Lung (tissue), 12 donors: ENCODE results near the gene MDK. TPM values are rescaled to one million over a fixed set of nuclear protein-coding genes. Genes with fewer than 3 reads are reported as not detected.

Experiments used
- ATAC-seq: fragments of 200-7000 bp; cut with Tn5 transposase; one replicate; pipeline ENCODE4 v1.9.1; 2020; ENCODE audit warnings: moderate number of reproducible peaks; ENCODE audit not compliant: insufficient read depth, low FRiP score
- DNase-seq, 3 donors: peaks; one replicate each; pipeline ENCODE4 v3.0.0-alpha.2; 2013 to 2017
- H3K27ac ChIP-seq, 2 donors: one replicate each; pipeline ENCODE4 v1.5.1; 2013; ENCODE audit warnings: mild to moderate bottlenecking in 2 of 2, moderate library complexity in 2 of 2, control low read depth in 1 of 2, inconsistent platforms in 1 of 2, low read depth in 1 of 2, low read length in 1 of 2
- H3K27me3 ChIP-seq, 3 donors: one replicate each; pipeline ENCODE4 v1.5.1; 2013; ENCODE audit warnings: low read length in 2 of 3; ENCODE audit not compliant: control insufficient read depth in 3 of 3, insufficient read depth in 3 of 3
- H3K36me3 ChIP-seq, 4 donors: one replicate each; pipeline ENCODE4 v1.5.1; 2013; ENCODE audit warnings: low read length in 4 of 4, mild to moderate bottlenecking in 1 of 4, moderate library complexity in 1 of 4; ENCODE audit not compliant: control insufficient read depth in 4 of 4, insufficient read depth in 4 of 4
- H3K4me1 ChIP-seq, 5 donors: one replicate each; pipeline ENCODE4 v1.5.1; 2013; ENCODE audit warnings: low read length in 5 of 5, mild to moderate bottlenecking in 2 of 5, moderate library complexity in 1 of 5; ENCODE audit not compliant: control insufficient read depth in 5 of 5, insufficient read depth in 5 of 5
- H3K4me3 ChIP-seq: one replicate; pipeline ENCODE4 v1.5.1; 2013; ENCODE audit warnings: mild to moderate bottlenecking, control low read depth, moderate library complexity
- H3K9ac ChIP-seq, 2 donors: one replicate each; pipeline ENCODE4 v1.5.1; 2013; ENCODE audit warnings: low read length in 2 of 2, control low read depth in 1 of 2; ENCODE audit not compliant: insufficient read depth in 1 of 2
- H3K9me3 ChIP-seq, 4 donors: one replicate each; pipeline ENCODE4 v1.5.1; 2013; ENCODE audit warnings: low read length in 3 of 4, mild to moderate bottlenecking in 1 of 4, moderate library complexity in 1 of 4; ENCODE audit not compliant: control insufficient read depth in 4 of 4, insufficient read depth in 3 of 4
- CTCF ChIP-seq: IDR thresholded peaks from 2 replicates; pipeline ENCODE4 v1.5.1; 2012; ENCODE audit warnings: mild to moderate bottlenecking; ENCODE audit errors: control extremely low read depth, extremely low read depth
- WGBS, 2 donors: extraction: QIAGEN DNeasy Blood & Tissue Kit; methylation state at CpG; one replicate each; pipeline ENCODE4 v1.1.7; 2013; 5-methylcytosine and 5-hydroxymethylcytosine counted together
- polyA plus RNA-seq, 2 donors: library from polyadenylated mRNA; stranded (reverse); fragments of 200-250 nt; gene quantifications; one replicate each; pipeline ENCODE4 v1.2.1, GENCODE V29; 2013
- total RNA-seq, 2 donors: library from RNA; depleted of rRNA in 1 of 2; stranded (reverse); fragments of >200 nt in 1 of 2; gene quantifications; one replicate each; pipeline ENCODE4 v1.2.1, GENCODE V29; 2014 to 2021
- donor health status: control.
- donor health status: control.
- donor health status: Bipolar disorder and iron deficiency.
- donor health status: healthy.
- donor health status: DM: yes; HTN: yes; CAD: no.

The MDK gene
- total and polyA plus RNA-seq, 4 donors: 26.9 to 134 (median 41.5) TPM

- Histone ChIP-seq H3K27ac (no peak overlapping the region), H3K36me3 (peaks cover 0 to 4% (median 0%) of the 10 kb centered on the region in 4 donors), H3K27me3 (peaks cover 0 to 32% (median 31%) of the 10 kb centered on the region in 3 donors), H3K4me3 (no peak overlapping the region), H3K4me1 (peaks cover 0 to 28% (median 9%) of the 10 kb centered on the region in 5 donors), H3K9me3 (no peaks in the 10 kb centered on the region), H3K9ac (no peak overlapping the region)
- WGBS, 2 donors: 10 to 13% methylated on average over 21 of the region's 21 CpGs
- ATAC-seq: no peak
- TF ChIP-seq CTCF: no peak
- no peak for DNase-seq
These were observed 7.4 kb downstream of the MDK start for GRCh38 chr11:46388619-46389449.

GRCh38 chr11:46389450-46390330 lies 8.2 kb downstream of the MDK start:
- ATAC-seq: peak; percentile 48

GRCh38 chr11:46390331-46391171 lies 9.1 kb downstream of the MDK start:
- DNase-seq: no peak
- Histone ChIP-seq H3K9ac (no peak overlapping the region), H3K27me3 (peaks cover 0 to 32% (median 31%) of the 10 kb centered on the region in 3 donors), H3K9me3 (no peaks in the 10 kb centered on the region), H3K27ac (no peak overlapping the region), H3K36me3 (no peaks in the 10 kb centered on the region), H3K4me3 (no peak overlapping the region), H3K4me1 (peaks cover 0 to 28% (median 9%) of the 10 kb centered on the region in 5 donors)
- 7 to 9% methylated on average over 48 to 49 of the region's 49 CpGs for WGBS, 2 donors
- no peak for TF ChIP-seq CTCF
- no peak for ATAC-seq

More at GRCh38 chr11:46389450-46390330, 8.2 kb downstream of the MDK start:
- peaks cover 0 to 32% (median 31%) of the 10 kb centered on the region in 3 donors for H3K27me3 ChIP-seq
- WGBS, 2 donors: 2% methylated on average over 77 to 80 of the region's 80 CpGs
- H3K36me3 ChIP-seq: no peaks in the 10 kb centered on the region
- H3K27ac ChIP-seq: no peak overlapping the region
- peak; percentile 74 to 82 (median 77) for DNase-seq
- H3K9me3 ChIP-seq: no peaks in the 10 kb centered on the region
- no peak overlapping the region for H3K4me3 ChIP-seq
- H3K9ac ChIP-seq: no peak overlapping the region
- peaks cover 0 to 28% (median 9%) of the 10 kb centered on the region in 5 donors for H3K4me1 ChIP-seq
- TF ChIP-seq CTCF: peak; percentile 59
